ENCODE results near the gene HSPA14.
"Not testable (repeated sequence)": the region's sequence is repeated elsewhere in the genome, so short reads cannot be mapped to it uniquely, and the experiment has no call there.

HSPA14 gene

GRCh38 chr10:14889318-14889717 lies 51.2 kb downstream of the HSPA14 start:
- peak; percentile 49 for DNase-seq (ENCODE audit: low spot score)

- no peak for DNase-seq (ENCODE audit: low spot score)
These were observed 53.0 kb downstream of the HSPA14 start for GRCh38 chr10:14891151-14891550.

GRCh38 chr10:14904316-14904732 lies 66.2 kb downstream of the HSPA14 start:
- peak; percentile 76 for DNase-seq (ENCODE audit: low spot score)

- DNase-seq (ENCODE audit: low spot score): no peak
These were observed 66.8 kb downstream of the HSPA14 start for GRCh38 chr10:14904864-14905263.

- DNase-seq (ENCODE audit: low spot score): no peak
These were observed 67.8 kb downstream of the HSPA14 start for GRCh38 chr10:14905890-14906289.

- no peak for DNase-seq (ENCODE audit: low spot score)
These were observed 68.7 kb downstream of the HSPA14 start for GRCh38 chr10:14906765-14907164.

GRCh38 chr10:14907591-14907990 lies 69.5 kb downstream of the HSPA14 start:
- not testable (repeated sequence) for DNase-seq (ENCODE audit: low spot score)

- DNase-seq (ENCODE audit: low spot score): no peak
These were observed 71.0 kb downstream of the HSPA14 start for GRCh38 chr10:14909101-14909500.

- no peak for DNase-seq (ENCODE audit: low spot score)
These were observed 72.8 kb downstream of the HSPA14 start for GRCh38 chr10:14910953-14911352.

- DNase-seq (ENCODE audit: low spot score): no peak
These were observed 73.7 kb downstream of the HSPA14 start for GRCh38 chr10:14911801-14912200.

GRCh38 chr10:14916600-14916999 lies 78.5 kb downstream of the HSPA14 start:
- no peak for DNase-seq (ENCODE audit: low spot score)

GRCh38 chr10:14917827-14918226 lies 79.7 kb downstream of the HSPA14 start:
- no peak for DNase-seq (ENCODE audit: low spot score)

GRCh38 chr10:14918964-14919363 lies 80.9 kb downstream of the HSPA14 start:
- DNase-seq (ENCODE audit: low spot score): no peak
